ENCODE measurements around the gene FGFRL1. TPM values are rescaled to one million over a fixed set of nuclear protein-coding genes. Genes with fewer than 3 reads are reported as not detected.
"Not testable (repeated sequence)": the region's sequence is repeated elsewhere in the genome, so short reads cannot be mapped to it uniquely, and the experiment has no call there.

The FGFRL1 gene
- total RNA-seq, 1 donor from 2014 or later = 5.2 TPM

DNA sequence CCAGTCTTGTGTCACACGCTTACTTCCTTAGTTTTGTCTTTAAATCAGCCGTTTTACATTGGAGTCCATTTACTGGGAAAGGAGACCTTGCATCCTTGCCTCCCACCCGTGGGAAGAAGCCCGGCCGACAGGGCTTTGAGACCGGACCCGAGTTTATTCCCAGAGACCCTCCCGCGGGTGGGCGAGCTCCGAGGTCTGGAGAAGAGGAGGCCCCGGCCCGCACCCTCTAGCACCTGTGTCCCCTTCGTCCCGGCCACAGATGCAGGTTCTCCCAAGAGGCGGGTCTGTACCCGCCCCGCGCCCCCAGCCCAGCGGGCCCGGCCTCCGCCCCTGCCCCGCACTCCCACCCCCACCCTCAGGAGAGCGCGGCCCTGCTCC, 14.4 kb upstream of the FGFRL1 start:
- TF ChIP-seq, protein P1, sequence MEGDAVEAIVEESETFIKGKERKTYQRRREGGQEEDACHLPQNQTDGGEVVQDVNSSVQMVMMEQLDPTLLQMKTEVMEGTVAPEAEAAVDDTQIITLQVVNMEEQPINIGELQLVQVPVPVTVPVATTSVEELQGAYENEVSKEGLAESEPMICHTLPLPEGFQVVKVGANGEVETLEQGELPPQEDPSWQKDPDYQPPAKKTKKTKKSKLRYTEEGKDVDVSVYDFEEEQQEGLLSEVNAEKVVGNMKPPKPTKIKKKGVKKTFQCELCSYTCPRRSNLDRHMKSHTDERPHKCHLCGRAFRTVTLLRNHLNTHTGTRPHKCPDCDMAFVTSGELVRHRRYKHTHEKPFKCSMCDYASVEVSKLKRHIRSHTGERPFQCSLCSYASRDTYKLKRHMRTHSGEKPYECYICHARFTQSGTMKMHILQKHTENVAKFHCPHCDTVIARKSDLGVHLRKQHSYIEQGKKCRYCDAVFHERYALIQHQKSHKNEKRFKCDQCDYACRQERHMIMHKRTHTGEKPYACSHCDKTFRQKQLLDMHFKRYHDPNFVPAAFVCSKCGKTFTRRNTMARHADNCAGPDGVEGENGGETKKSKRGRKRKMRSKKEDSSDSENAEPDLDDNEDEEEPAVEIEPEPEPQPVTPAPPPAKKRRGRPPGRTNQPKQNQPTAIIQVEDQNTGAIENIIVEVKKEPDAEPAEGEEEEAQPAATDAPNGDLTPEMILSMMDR (IDR thresholded peaks at IDR 0.05; ENCODE audit: unreplicated experiment) = no peak
- H3K4me3 Mint-ChIP-seq (ENCODE audit: unreplicated experiment) = no peak overlapping the region
- no peaks in the 10 kb centered on the region for H3K36me3 Mint-ChIP-seq (ENCODE audit: low read depth, unreplicated experiment)
- H3K27ac Mint-ChIP-seq (ENCODE audit: unreplicated experiment) = no peak overlapping the region
- H3K27me3 Mint-ChIP-seq (ENCODE audit: unreplicated experiment) = peaks cover 18% of the 10 kb centered on the region
- DNase-seq (ENCODE audit: low spot score) = no peak
- H3K9me3 Mint-ChIP-seq (ENCODE audit: unreplicated experiment) = no peaks in the 10 kb centered on the region
- no peaks in the 10 kb centered on the region for H3K4me1 Mint-ChIP-seq (ENCODE audit: unreplicated experiment)

DNA sequence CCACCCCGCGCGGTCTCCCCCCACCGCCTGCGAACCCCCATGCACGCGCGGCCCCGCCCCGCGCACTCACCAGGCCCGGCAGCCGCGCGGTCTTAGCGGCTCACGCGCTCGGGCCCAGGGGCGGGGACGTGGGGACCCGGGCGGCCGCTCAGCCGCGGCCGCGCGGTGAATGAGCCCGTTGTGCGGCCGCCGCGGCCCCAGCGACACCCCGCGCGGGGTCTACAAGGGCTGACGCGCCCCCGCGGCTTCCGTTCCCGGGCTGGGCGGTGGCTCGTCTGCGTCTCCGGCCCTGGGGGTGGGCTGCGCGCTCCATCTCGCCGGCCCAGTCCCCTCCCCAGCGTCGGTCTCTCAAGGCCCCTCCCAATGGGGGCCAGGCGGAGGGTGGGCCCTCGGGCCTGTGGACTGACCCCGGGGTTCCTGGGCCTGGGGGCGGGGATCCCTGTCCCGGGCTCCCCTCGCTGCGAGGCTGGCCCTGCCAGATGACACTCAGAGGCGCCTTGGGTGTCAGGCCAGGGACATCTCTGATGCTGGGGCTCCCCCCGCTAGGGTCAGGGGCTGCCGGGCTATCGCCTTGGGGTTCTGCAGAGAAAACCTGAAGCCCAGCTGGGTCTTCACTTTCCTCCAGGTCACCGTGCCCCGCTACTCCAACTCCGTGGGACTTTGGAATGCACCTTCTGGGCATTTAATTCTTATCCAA, 13.9 kb upstream of the FGFRL1 start:
- H3K27me3 Mint-ChIP-seq (ENCODE audit: unreplicated experiment) = peaks cover 20% of the 10 kb centered on the region
- H3K4me3 Mint-ChIP-seq (ENCODE audit: unreplicated experiment) = no peak overlapping the region
- H3K9me3 Mint-ChIP-seq (ENCODE audit: unreplicated experiment) = no peaks in the 10 kb centered on the region
- DNase-seq (ENCODE audit: low spot score) = no peak
- H3K27ac Mint-ChIP-seq (ENCODE audit: unreplicated experiment) = no peak overlapping the region
- no peaks in the 10 kb centered on the region for H3K4me1 Mint-ChIP-seq (ENCODE audit: unreplicated experiment)
- TF ChIP-seq, protein P1 (IDR thresholded peaks at IDR 0.05; ENCODE audit: unreplicated experiment) = no peak
- H3K36me3 Mint-ChIP-seq (ENCODE audit: low read depth, unreplicated experiment) = no peaks in the 10 kb centered on the region

GRCh38 chr4:998096-998691, 13.2 kb upstream of the FGFRL1 start:
- no peak for DNase-seq (ENCODE audit: low spot score)
- Mint-ChIP-seq H3K4me1 (ENCODE audit: unreplicated experiment) (no peaks in the 10 kb centered on the region), H3K27ac (ENCODE audit: unreplicated experiment) (no peak overlapping the region), H3K36me3 (ENCODE audit: low read depth, unreplicated experiment) (no peaks in the 10 kb centered on the region), H3K27me3 (ENCODE audit: unreplicated experiment) (peaks cover 18% of the 10 kb centered on the region), H3K9me3 (ENCODE audit: unreplicated experiment) (no peaks in the 10 kb centered on the region), H3K4me3 (ENCODE audit: unreplicated experiment) (no peak overlapping the region)
- TF ChIP-seq, protein P1 (IDR thresholded peaks at IDR 0.05; ENCODE audit: unreplicated experiment) = no peak

GRCh38 chr4:999240-999863, 12.1 kb upstream of the FGFRL1 start:
- Mint-ChIP-seq H3K27me3 (ENCODE audit: unreplicated experiment) (peaks cover 24% of the 10 kb centered on the region), H3K27ac (ENCODE audit: unreplicated experiment) (peak overlapping the region; percentile 36)
- not testable (repeated sequence) for H3K4me1 Mint-ChIP-seq (ENCODE audit: unreplicated experiment); H3K4me3 Mint-ChIP-seq (ENCODE audit: unreplicated experiment); H3K36me3 Mint-ChIP-seq (ENCODE audit: low read depth, unreplicated experiment); H3K9me3 Mint-ChIP-seq (ENCODE audit: unreplicated experiment); DNase-seq (ENCODE audit: low spot score)

DNA sequence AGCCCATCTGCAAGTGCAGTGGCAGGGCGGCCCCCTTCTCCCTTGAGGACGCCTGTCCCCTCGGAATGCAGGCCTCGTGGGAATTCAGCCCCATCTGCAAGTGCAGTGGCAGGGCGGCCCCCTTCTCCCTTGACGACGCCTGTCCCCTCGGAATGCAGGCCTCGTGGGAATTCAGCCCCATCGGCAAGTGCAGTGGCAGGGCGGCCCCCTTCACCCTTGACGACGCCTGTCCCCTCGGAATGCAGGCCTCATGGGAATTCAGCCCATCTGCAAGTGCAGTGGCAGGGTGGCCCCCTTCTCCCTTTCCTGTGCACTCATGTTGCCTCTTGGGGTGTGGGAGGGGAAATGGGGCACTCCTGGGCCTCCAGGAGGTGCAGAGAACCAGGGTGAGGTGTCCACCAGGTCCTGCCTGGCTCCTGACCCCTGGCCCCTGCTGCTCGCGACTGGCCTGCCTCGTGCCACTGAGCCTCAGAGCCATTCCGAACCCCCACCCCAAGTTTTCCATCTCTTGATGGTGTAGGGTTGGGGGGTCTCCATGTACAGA, 11.5 kb upstream of the FGFRL1 start:
- H3K9me3 Mint-ChIP-seq (ENCODE audit: unreplicated experiment) = no peaks in the 10 kb centered on the region
- H3K27ac Mint-ChIP-seq (ENCODE audit: unreplicated experiment) = no peak overlapping the region
- H3K4me3 Mint-ChIP-seq (ENCODE audit: unreplicated experiment) = no peak overlapping the region
- no peaks in the 10 kb centered on the region for H3K36me3 Mint-ChIP-seq (ENCODE audit: low read depth, unreplicated experiment)
- no peaks in the 10 kb centered on the region for H3K4me1 Mint-ChIP-seq (ENCODE audit: unreplicated experiment)
- peaks cover 25% of the 10 kb centered on the region for H3K27me3 Mint-ChIP-seq (ENCODE audit: unreplicated experiment)
- TF ChIP-seq, protein P1 (IDR thresholded peaks at IDR 0.05; ENCODE audit: unreplicated experiment) = no peak
- DNase-seq (ENCODE audit: low spot score) = no peak

All from endothelial cell (in vitro differentiated cells).